Urinary bladder (tissue), 4 donors: Measurements from ENCODE around the gene NPM1. TPM values are rescaled to one million over a fixed set of nuclear protein-coding genes. Genes with fewer than 3 reads are reported as not detected.
"Not testable (repeated sequence)": the region's sequence is repeated elsewhere in the genome, so short reads cannot be mapped to it uniquely, and the experiment has no call there.

Source experiments
- DNase-seq: peaks from one replicate; pipeline ENCODE4 v3.0.0-alpha.2; 2015; ENCODE audit errors: extremely low spot score
- H3K27ac ChIP-seq: one replicate; pipeline ENCODE4 v1.5.1; 2013; ENCODE audit warnings: low read depth, mild to moderate bottlenecking, moderate library complexity
- H3K36me3 ChIP-seq: one replicate; pipeline ENCODE4 v1.6.1; 2013; ENCODE audit warnings: mild to moderate bottlenecking, moderate library complexity; ENCODE audit not compliant: insufficient read depth
- H3K4me1 ChIP-seq: one replicate; pipeline ENCODE4 v1.6.1; 2013; ENCODE audit warnings: mild to moderate bottlenecking, moderate library complexity; ENCODE audit not compliant: insufficient read depth
- H3K4me3 ChIP-seq: one replicate; pipeline ENCODE4 v1.5.1; 2013; ENCODE audit warnings: low read depth, low read length
- WGBS: extraction: QIAGEN DNeasy Blood & Tissue Kit; methylation state at CpG from one replicate; pipeline ENCODE4 v1.1.7; 2013; 5-methylcytosine and 5-hydroxymethylcytosine counted together
- polyA plus RNA-seq: library from polyadenylated mRNA; stranded (reverse); fragments of 200-250 nt; gene quantifications from one replicate; pipeline ENCODE4 v1.2.3, GENCODE V29; 2013
- total RNA-seq: library from RNA; depleted of rRNA; stranded (reverse); fragments of >200 nt; gene quantifications from one replicate; pipeline ENCODE4 v1.2.3, GENCODE V29; 2014
- donor health status: healthy with polysubstance abuse.
- donor health status: healthy.

NPM1 gene
- total and polyA plus RNA-seq, 2 donors: 1,536 to 1,626 TPM

DNA sequence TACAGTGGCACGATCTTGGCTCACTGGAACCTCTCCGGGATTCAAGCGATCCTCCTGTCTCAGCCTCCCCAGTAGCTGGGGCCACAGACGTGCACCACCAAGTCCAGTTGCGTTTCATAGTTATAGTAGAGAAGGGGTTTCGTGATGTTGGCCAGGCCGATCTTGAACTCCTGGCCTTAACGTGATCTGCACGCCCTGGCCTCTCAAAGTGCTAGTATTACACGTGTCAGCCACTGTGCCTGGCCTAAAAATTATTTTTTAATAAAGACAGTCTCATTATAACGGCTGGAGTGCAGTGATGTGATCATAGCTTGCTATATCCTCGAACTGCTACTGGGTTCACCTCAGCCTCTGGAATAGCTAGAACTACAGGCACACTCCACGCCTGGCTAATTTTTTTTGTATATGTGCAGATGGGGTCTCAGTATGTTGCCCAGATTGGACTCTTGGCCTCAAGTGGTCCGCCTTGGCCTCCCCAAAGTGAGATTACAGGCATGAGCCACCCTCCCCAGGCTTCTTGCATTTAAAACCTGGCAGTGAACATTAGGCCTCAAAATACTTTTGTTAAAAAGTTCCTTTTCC is 4.4 kb downstream of the NPM1 start:
- Histone ChIP-seq H3K4me3 (no peak overlapping the region), H3K4me1 (peaks cover 3% of the 10 kb centered on the region), H3K36me3 (peaks cover 2% of the 10 kb centered on the region), H3K27ac (no peak overlapping the region)
- no peak for DNase-seq
- 84% methylated on average over 14 of the region's 14 CpGs for WGBS

- DNase-seq: no peak
- H3K36me3 ChIP-seq: peaks cover 2% of the 10 kb centered on the region
- H3K4me1 ChIP-seq: peaks cover 3% of the 10 kb centered on the region
- 92% methylated on average over 4 of the region's 4 CpGs for WGBS
- no peak overlapping the region for H3K27ac ChIP-seq
- no peak overlapping the region for H3K4me3 ChIP-seq
These were observed 5.0 kb downstream of the NPM1 start for GRCh38 chr5:171392585-171393159.

GRCh38 chr5:171395042-171395441 is 7.4 kb downstream of the NPM1 start:
- peaks cover 3% of the 10 kb centered on the region for H3K4me1 ChIP-seq
- H3K36me3 ChIP-seq: peaks cover 2% of the 10 kb centered on the region
- no peak overlapping the region for H3K4me3 ChIP-seq
- 97% methylated on average over 7 of the region's 7 CpGs for WGBS
- no peak overlapping the region for H3K27ac ChIP-seq
- no peak for DNase-seq

DNA sequence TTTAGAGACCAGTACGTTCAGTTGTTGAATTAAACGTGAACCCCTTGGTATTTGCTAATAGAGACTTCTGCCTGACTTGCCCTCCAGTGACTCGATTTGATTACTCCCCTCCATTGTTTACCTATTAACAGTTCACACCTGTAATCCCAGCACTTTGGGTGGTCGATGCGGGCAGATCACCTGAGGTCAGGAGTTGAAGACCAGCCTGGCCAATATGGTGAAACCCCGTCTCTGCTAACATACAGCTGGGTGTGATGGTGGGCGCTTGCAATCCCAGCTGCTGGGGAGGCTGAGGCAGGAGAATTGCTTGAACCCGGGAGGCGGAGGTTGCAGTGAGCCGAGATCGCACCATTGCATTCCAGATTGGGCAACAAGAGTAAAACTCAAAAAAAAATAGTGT is 8.9 kb downstream of the NPM1 start:
- not testable (repeated sequence) for H3K4me1 ChIP-seq, H3K4me3 ChIP-seq, DNase-seq, H3K36me3 ChIP-seq, H3K27ac ChIP-seq
- 90% methylated on average over 11 of the region's 11 CpGs for WGBS

DNA sequence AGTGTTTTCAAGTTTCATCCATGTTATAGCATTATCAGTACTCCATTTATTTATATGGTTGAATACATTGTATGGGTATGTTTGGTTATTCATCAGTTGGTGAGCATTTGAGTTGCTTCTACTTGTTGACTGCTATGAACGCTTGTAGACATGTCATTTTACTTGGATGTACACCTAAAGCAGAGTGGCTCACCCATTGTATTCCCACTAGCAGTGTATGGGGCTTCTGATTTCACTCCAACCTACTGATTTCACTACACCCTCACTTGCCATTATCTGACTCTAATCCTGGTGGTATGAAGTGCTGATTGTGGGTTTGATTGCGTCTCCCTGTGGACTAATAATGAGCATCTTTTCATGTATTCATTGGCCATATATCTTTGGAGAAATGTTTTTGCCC is 9.5 kb downstream of the NPM1 start:
- H3K36me3 ChIP-seq: peaks cover 9% of the 10 kb centered on the region
- 92% methylated on average over 2 of the region's 2 CpGs for WGBS
- H3K27ac ChIP-seq: no peak overlapping the region
- no peaks in the 10 kb centered on the region for H3K4me1 ChIP-seq
- no peak overlapping the region for H3K4me3 ChIP-seq
- DNase-seq: no peak

GRCh38 chr5:171397599-171397998 is 9.9 kb downstream of the NPM1 start:
- H3K36me3 ChIP-seq: peaks cover 9% of the 10 kb centered on the region
- H3K27ac ChIP-seq: no peak overlapping the region
- no peak overlapping the region for H3K4me3 ChIP-seq
- 96% methylated on average over 4 of the region's 4 CpGs for WGBS
- DNase-seq: no peak
- no peaks in the 10 kb centered on the region for H3K4me1 ChIP-seq

GRCh38 chr5:171398660-171399059 is 11.0 kb downstream of the NPM1 start:
- not testable (repeated sequence) for H3K4me3 ChIP-seq, DNase-seq, H3K27ac ChIP-seq, H3K36me3 ChIP-seq, H3K4me1 ChIP-seq
- WGBS: 96% methylated on average over 9 of the region's 9 CpGs

DNA sequence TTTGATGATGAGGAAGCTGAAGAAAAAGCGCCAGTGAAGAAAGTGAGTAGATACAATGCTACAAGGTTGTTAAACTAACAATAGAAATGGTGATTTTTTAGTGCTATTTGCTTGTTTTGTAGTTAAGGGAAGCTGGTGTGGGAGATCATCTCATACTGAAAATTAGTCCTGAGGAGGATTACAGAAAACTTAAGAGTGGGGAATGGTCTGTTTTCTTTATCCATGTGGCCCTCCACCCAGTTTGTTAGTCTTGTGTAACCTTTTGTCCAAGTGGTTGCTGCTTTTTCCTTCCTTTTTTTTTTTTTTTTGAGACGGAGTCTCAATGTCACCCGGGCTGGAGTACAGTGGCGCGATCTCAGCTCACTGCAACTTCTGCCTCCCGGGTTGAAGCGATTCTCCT is 12.5 kb downstream of the NPM1 start:
- WGBS: 93% methylated on average over 7 of the region's 7 CpGs
- Histone ChIP-seq H3K36me3 (peaks cover 8% of the 10 kb centered on the region), H3K27ac (no peak overlapping the region), H3K4me1 (no peaks in the 10 kb centered on the region), H3K4me3 (no peak overlapping the region)
- DNase-seq: no peak

DNA sequence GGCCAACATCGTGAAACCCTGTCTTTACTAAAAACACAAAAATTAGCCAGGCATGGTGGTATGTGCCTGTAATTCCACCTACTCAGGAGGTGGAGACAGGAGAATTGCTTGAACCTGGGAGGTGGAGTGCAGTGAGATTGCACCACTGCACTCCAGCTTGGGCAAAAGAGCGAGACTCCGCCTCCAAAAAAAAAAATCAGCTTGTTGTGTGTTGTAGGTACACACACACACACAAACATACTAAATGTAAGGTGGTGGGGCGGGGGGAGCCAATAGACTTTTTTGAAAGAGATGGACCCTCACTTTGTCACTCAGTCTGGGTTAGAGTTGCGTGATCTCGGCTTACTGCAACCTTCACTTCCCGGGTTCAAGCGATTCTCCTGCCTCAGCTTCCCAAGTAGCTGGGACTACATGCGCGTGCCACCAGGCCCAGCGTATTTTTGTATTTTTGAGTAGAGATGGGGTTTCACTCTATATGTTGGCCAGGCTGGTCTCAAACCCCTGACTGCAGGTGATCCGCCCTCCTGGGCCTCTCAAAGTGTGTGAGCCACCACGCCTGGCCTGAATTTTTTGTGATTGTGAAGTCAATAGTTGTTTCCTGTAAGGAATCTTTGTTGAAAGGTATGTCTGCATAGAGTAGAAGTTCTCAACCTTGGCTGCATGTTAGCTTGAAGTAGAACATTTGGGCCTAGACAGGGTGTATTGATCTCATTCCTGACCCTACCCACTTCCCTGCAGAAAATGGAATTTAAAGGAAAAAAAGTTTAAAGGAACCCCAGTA is 13.7 kb downstream of the NPM1 start:
- no peak overlapping the region for H3K4me3 ChIP-seq
- no peaks in the 10 kb centered on the region for H3K4me1 ChIP-seq
- peaks cover 8% of the 10 kb centered on the region for H3K36me3 ChIP-seq
- H3K27ac ChIP-seq: no peak overlapping the region
- DNase-seq: no peak
- 97% methylated on average over 13 of the region's 13 CpGs for WGBS

DNA sequence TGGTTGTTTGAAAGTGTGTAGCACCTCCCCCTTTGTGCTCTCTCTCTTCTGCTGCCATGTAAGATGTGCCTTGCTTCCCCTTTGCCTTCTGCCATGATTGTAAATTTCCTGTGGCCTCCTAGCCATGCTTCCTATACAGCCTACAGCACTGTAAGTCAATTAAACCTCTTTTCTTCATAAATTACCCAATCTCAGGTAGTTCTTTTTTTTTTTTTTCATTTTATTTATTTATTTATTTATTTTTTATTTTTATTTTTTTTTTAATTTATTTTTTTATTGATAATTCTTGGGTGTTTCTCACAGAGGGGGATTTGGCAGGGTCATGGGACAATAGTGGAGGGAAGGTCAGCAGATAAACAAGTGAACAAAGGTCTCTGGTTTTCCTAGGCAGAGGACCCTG is 15.1 kb downstream of the NPM1 start:
- DNase-seq, H3K4me1 ChIP-seq, H3K27ac ChIP-seq, H3K36me3 ChIP-seq, H3K4me3 ChIP-seq: not testable (repeated sequence)

- H3K4me3 ChIP-seq: no peak overlapping the region
- no peak overlapping the region for H3K27ac ChIP-seq
- WGBS: 67% methylated on average over 3 of the region's 3 CpGs
- no peak for DNase-seq
- peaks cover 8% of the 10 kb centered on the region for H3K36me3 ChIP-seq
- no peaks in the 10 kb centered on the region for H3K4me1 ChIP-seq
These were observed 18.0 kb downstream of the NPM1 start for GRCh38 chr5:171405615-171406014.

DNA sequence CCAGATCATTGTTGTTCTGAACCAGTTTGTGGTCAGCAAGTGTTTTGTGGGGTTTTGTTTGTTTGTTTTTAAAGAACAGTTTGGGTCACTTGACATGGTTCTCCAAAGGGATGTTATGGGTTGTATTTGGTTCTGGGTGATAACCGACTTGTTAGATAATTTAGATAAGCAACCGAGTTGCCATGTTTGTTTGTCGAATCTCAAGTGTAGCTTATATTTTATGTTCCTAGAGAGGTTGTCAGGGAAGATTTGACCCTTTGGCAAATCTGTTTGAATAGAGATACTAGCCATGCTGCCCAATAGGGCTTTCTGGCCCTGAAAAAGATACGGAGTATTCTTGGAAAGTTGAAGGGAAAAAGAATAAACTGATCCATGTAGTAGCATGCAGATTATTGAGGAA is 19.6 kb downstream of the NPM1 start:
- Histone ChIP-seq H3K36me3 (peaks cover 2% of the 10 kb centered on the region), H3K27ac (no peak overlapping the region), H3K4me3 (no peak overlapping the region), H3K4me1 (no peaks in the 10 kb centered on the region)
- WGBS: 75% methylated on average over 4 of the region's 4 CpGs
- no peak for DNase-seq

- Histone ChIP-seq H3K4me3 (no peak overlapping the region), H3K36me3 (peaks cover 5% of the 10 kb centered on the region), H3K27ac (no peak overlapping the region), H3K4me1 (no peaks in the 10 kb centered on the region)
- 88% methylated on average over 8 of the region's 8 CpGs for WGBS
- no peak for DNase-seq
These were observed 21.8 kb downstream of the NPM1 start for GRCh38 chr5:171409164-171410136.
